ENCODE results near the gene EVI2A. TPM values are rescaled to one million over a fixed set of nuclear protein-coding genes. Genes with fewer than 3 reads are reported as not detected.
"Not testable (repeated sequence)": the region's sequence is repeated elsewhere in the genome, so short reads cannot be mapped to it uniquely, and the experiment has no call there.

The EVI2A gene
- total RNA-seq, 6 experiments from 2014 or later = 0.26 to 5.5 (median 2.4) TPM

DNA sequence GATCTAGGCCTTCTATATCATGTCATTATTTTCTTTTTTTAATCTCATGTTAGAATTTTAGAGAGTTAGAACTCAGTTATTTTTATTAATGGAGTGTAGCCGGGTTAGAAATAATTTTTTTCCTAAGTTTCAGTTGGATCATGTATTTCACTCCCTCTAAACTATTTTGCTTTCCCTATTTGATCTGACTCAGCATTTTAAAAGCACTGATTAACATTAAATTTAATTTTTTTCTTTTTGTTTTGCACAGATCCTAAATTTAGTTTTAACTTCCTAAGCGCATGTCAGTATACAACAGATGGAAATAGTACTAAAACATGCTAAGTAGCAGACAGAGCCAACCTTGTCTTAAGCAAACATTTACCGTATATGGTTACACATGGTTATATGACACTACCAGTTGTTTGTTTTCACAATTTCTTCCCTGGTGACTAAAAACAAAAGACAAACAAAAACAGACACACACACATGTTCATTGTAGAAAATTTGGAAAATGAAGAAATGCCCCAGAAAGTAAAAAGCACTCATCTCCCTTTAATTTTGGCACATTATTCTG, 36.5 kb upstream of the EVI2A start:
- no peaks in the 10 kb centered on the region for H3K4me1 ChIP-seq
- intact Hi-C loops (cut with DNase I) = no loop called here
- DNase-seq (no peak), ATAC-seq (no peak)
- no peaks in the 10 kb centered on the region for H3K27me3 ChIP-seq
- H3K4me3 ChIP-seq = no peak overlapping the region
- TF ChIP-seq, protein P1, sequence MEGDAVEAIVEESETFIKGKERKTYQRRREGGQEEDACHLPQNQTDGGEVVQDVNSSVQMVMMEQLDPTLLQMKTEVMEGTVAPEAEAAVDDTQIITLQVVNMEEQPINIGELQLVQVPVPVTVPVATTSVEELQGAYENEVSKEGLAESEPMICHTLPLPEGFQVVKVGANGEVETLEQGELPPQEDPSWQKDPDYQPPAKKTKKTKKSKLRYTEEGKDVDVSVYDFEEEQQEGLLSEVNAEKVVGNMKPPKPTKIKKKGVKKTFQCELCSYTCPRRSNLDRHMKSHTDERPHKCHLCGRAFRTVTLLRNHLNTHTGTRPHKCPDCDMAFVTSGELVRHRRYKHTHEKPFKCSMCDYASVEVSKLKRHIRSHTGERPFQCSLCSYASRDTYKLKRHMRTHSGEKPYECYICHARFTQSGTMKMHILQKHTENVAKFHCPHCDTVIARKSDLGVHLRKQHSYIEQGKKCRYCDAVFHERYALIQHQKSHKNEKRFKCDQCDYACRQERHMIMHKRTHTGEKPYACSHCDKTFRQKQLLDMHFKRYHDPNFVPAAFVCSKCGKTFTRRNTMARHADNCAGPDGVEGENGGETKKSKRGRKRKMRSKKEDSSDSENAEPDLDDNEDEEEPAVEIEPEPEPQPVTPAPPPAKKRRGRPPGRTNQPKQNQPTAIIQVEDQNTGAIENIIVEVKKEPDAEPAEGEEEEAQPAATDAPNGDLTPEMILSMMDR (IDR thresholded peaks at IDR 0.05) = no peak
- no peak for TF ChIP-seq POLR2A (IDR thresholded peaks at IDR 0.05)
- 73% methylated on average over 3 of the region's 3 CpGs for WGBS (ENCODE audit: insufficient coverage, low coverage, low lambda C conversion rate, missing lambda C conversion rate)
- H3K27ac ChIP-seq = no peak overlapping the region
- H3K36me3 ChIP-seq = peaks cover 0 to 32% (median 11%) of the 10 kb centered on the region in 4 donors
- H3K9me3 ChIP-seq = no peaks in the 10 kb centered on the region

DNA sequence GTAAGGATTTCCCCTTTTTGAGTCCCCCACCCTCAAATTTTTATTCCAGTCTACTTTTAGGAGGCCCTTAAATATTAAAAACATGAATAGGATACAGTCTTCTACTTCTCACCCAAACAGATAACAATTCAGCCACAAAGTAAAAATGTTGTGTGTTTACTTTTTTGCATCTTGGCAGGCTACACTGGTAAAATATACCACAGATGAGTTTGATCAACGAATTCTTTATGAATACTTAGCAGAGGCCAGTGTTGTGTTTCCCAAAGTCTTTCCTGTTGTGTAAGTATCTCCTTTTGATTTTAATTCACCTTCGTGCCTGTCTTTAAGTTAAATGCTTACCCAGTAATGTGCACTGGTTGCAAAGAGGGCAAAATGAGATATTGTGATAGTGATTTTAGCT, 35.7 kb upstream of the EVI2A start:
- ATAC-seq = no peak

DNA sequence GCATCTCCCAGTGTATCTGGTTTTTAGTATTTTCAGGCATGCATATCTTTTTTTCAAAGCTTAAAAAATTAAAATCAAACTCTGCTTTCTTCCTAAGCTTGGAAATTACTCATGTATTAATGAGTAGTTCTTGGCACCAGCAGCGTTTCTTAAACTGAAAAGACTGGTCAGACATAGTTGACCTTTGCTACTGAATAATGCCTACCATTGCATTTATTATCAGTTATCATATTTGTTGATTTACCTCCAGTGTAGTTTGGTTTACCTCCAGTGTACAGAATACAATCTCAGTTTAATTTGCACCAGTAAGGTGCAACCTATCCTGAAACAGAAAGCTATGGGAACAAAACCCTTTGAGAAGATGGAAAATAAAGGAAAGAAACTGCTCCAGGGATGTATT, 34.5 kb upstream of the EVI2A start:
- DNase-seq (no peak), ATAC-seq (no peak)
- Histone ChIP-seq H3K36me3 (peaks cover 0 to 30% (median 10%) of the 10 kb centered on the region in 4 donors), H3K4me3 (no peak overlapping the region), H3K9me3 (no peaks in the 10 kb centered on the region), H3K27ac (no peak overlapping the region), H3K27me3 (no peaks in the 10 kb centered on the region), H3K4me1 (no peaks in the 10 kb centered on the region)
- no peak for TF ChIP-seq POLR2A (IDR thresholded peaks at IDR 0.05)
- TF ChIP-seq, protein P1 (IDR thresholded peaks at IDR 0.05) = no peak
- intact Hi-C loops (cut with DNase I) = no loop called here
- 82% methylated on average over 1 of the region's 1 CpG for WGBS (ENCODE audit: insufficient coverage, low coverage, low lambda C conversion rate, missing lambda C conversion rate)

More for the DNA sequence above, 35.7 kb upstream of the EVI2A start:
- H3K9me3 ChIP-seq = no peaks in the 10 kb centered on the region
- intact Hi-C loops (cut with DNase I) = no loop called here
- H3K27ac ChIP-seq = no peak overlapping the region
- DNase-seq = no peak
- H3K36me3 ChIP-seq = peaks cover 0 to 38% (median 11%) of the 10 kb centered on the region in 4 donors
- no peaks in the 10 kb centered on the region for H3K4me1 ChIP-seq
- H3K4me3 ChIP-seq = no peak overlapping the region
- H3K27me3 ChIP-seq = no peaks in the 10 kb centered on the region
- WGBS (ENCODE audit: insufficient coverage, low coverage, low lambda C conversion rate, missing lambda C conversion rate) = 55% methylated on average over 2 of the region's 2 CpGs
- TF ChIP-seq POLR2A (IDR thresholded peaks at IDR 0.05) = no peak

DNA sequence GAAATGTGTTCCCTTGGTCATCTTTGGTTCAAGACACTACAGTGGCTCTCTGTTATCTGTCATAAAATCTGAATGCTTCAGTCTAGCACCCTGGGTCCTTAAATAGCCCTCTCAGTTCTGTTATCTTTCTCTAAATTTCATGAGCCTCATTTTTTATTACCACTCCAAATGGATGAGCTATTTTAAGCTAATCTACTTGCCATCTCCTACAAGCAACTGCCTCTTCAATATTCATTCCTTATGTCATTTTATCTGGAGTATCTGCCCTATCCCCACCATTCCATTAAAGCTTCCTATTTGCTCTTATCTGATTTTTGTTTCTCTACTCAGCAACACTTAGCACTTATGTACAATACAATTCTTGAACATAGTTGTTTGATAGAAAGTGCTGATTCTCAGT, 28.0 kb upstream of the EVI2A start:
- Histone ChIP-seq H3K4me3 (no peak overlapping the region), H3K27ac (no peak overlapping the region), H3K9me3 (no peaks in the 10 kb centered on the region), H3K36me3 (peaks cover 0 to 23% (median 3%) of the 10 kb centered on the region in 4 donors), H3K4me1 (no peaks in the 10 kb centered on the region), H3K27me3 (no peaks in the 10 kb centered on the region)
- ATAC-seq (no peak), DNase-seq (no peak)
- intact Hi-C loops (cut with DNase I) = no loop called here
- TF ChIP-seq, protein P1 (IDR thresholded peaks at IDR 0.05) = no peak
- no peak for TF ChIP-seq POLR2A (IDR thresholded peaks at IDR 0.05)

DNA sequence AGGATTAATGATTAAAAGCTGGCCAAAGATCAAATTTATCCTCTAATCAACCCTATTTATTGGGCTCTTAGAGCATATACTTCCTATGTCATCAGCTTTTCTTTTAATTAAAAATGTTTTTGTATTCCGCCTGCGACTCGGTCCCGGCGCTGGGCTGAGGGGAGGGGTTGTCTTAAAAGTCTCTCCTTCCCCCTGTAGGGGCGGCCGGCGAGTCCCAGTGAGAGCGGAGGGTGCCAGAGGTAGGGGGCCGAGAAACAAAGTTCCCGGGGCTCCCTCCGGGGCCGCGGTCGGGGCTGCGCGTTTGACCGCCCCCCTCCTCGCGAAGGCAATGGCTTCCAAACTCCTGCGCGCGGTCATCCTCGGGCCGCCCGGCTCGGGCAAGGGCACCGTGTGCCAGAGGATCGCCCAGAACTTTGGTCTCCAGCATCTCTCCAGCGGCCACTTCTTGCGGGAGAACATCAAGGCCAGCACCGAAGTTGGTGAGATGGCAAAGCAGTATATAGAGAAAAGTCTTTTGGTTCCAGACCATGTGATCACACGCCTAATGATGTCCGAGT, 23.8 kb upstream of the EVI2A start:
- DNase-seq; H3K27me3 ChIP-seq; intact Hi-C loops (cut with DNase I); H3K27ac ChIP-seq; H3K4me3 ChIP-seq; H3K9me3 ChIP-seq; H3K4me1 ChIP-seq: not testable (repeated sequence)
- WGBS (ENCODE audit: insufficient coverage, low coverage, low lambda C conversion rate, missing lambda C conversion rate) = 100% methylated on average over 6 of the region's 34 CpGs
- H3K36me3 ChIP-seq = peaks cover 0 to 15% (median 1%) of the 10 kb centered on the region in 4 donors
- peak in 2 of 4 donors; percentile 17 to 46 for ATAC-seq

Measured in right lobe of liver (tissue), 6 donors.